Right hindlimb (tissue), 1 donor: Measurements from ENCODE around the gene CAPN13.
A peak's percentile ranks its signal among the peaks of the same experiment; 100 is the strongest.
"Not testable (repeated sequence)": the region's sequence is repeated elsewhere in the genome, so short reads cannot be mapped to it uniquely, and the experiment has no call there.

Experiments
- DNase-seq: peaks from one replicate; pipeline ENCODE4 v3.0.0-alpha.2; 2018

CAPN13 gene

GRCh38 chr2:30701782-30702181, 105.5 kb downstream of the CAPN13 start:
- DNase-seq, result no peak

- DNase-seq, result not testable (repeated sequence)
These were observed 109.8 kb downstream of the CAPN13 start for GRCh38 chr2:30697242-30698103.

- no peak for DNase-seq
These were observed 111.5 kb downstream of the CAPN13 start for GRCh38 chr2:30695749-30696148.

GRCh38 chr2:30694286-30695055, 112.8 kb downstream of the CAPN13 start:
- no peak for DNase-seq

- no peak for DNase-seq
These were observed 113.4 kb downstream of the CAPN13 start for GRCh38 chr2:30693821-30694281.

- no peak for DNase-seq
These were observed 114.4 kb downstream of the CAPN13 start for GRCh38 chr2:30692829-30693275.

GRCh38 chr2:30691948-30692828, 115.1 kb downstream of the CAPN13 start:
- no peak for DNase-seq

- no peak for DNase-seq
These were observed 115.9 kb downstream of the CAPN13 start for GRCh38 chr2:30691091-30691947.

- no peak for DNase-seq
These were observed 117.1 kb downstream of the CAPN13 start for GRCh38 chr2:30690126-30690561.

GRCh38 chr2:30689496-30690125, 117.6 kb downstream of the CAPN13 start:
- DNase-seq, result no peak

GRCh38 chr2:30688956-30689401, 118.3 kb downstream of the CAPN13 start:
- DNase-seq, result no peak

GRCh38 chr2:30686669-30687068, 120.6 kb downstream of the CAPN13 start:
- DNase-seq, result no peak

GRCh38 chr2:30686000-30686399, 121.2 kb downstream of the CAPN13 start:
- no peak for DNase-seq

- DNase-seq, result no peak
These were observed 122.2 kb downstream of the CAPN13 start for GRCh38 chr2:30684996-30685395.

GRCh38 chr2:30684516-30684915, 122.7 kb downstream of the CAPN13 start:
- no peak for DNase-seq

GRCh38 chr2:30684026-30684425, 123.2 kb downstream of the CAPN13 start:
- DNase-seq, result no peak

- no peak for DNase-seq
These were observed 123.8 kb downstream of the CAPN13 start for GRCh38 chr2:30683236-30683956.

GRCh38 chr2:30681022-30681421, 126.2 kb downstream of the CAPN13 start:
- DNase-seq, result no peak

- DNase-seq, result no peak
These were observed 127.1 kb downstream of the CAPN13 start for GRCh38 chr2:30680121-30680520.

GRCh38 chr2:30679426-30680088, 127.7 kb downstream of the CAPN13 start:
- peak; percentile 55 for DNase-seq
